Parathyroid adenoma (tissue), 2 donors: Measurements from ENCODE around the gene TACC2.

Experiments
- H2AFZ ChIP-seq: fragments of 300-600 bp; sonication (generic); one replicate; pipeline ENCODE4 v1.7.0; 2017; ENCODE audit warnings: antibody characterized with exemption, mild to moderate bottlenecking
- H3K27ac ChIP-seq: fragments of 300-600 bp; sonication (generic); one replicate; pipeline ENCODE4 v1.7.0; 2017
- H3K27me3 ChIP-seq: fragments of 300-600 bp; sonication (generic); one replicate; pipeline ENCODE4 v1.7.0; 2017; ENCODE audit warnings: low read length; ENCODE audit not compliant: control insufficient read depth, insufficient read depth
- H3K36me3 ChIP-seq: fragments of 300-600 bp; sonication (generic); one replicate; pipeline ENCODE4 v1.7.0; 2017; ENCODE audit warnings: low read length; ENCODE audit not compliant: control insufficient read depth, insufficient read depth
- H3K4me1 ChIP-seq: fragments of 300-600 bp; sonication (generic); one replicate; pipeline ENCODE4 v1.7.0; 2017; ENCODE audit warnings: control low read depth
- H3K4me2 ChIP-seq: fragments of 300-600 bp; sonication (generic); one replicate; pipeline ENCODE4 v1.7.0; 2017; ENCODE audit warnings: low read length
- H3K4me3 ChIP-seq: fragments of 300-600 bp; sonication (generic); one replicate; pipeline ENCODE4 v1.7.0; 2017; ENCODE audit warnings: low read depth, low read length
- H3K79me2 ChIP-seq: fragments of 300-600 bp; sonication (generic); one replicate; pipeline ENCODE4 v1.7.0; 2017; ENCODE audit warnings: control low read depth
- H3K9ac ChIP-seq: fragments of 300-600 bp; sonication (generic); one replicate; pipeline ENCODE4 v1.7.0; 2017; ENCODE audit warnings: mild to moderate bottlenecking
- H3K9me3 ChIP-seq: fragments of 300-600 bp; sonication (generic); one replicate; pipeline ENCODE4 v1.7.0; 2017; ENCODE audit warnings: low read length; ENCODE audit not compliant: control insufficient read depth
- TF ChIP-seq, protein P1 (sequence below): fragments of 300-600 bp; sonication (generic); IDR thresholded peaks from one replicate; pipeline ENCODE4 v1.7.0; 2017; ENCODE audit warnings: antibody characterized with exemption, mild to moderate bottlenecking
- donor health status: primary hyperparathyroidism.

Gene TACC2

DNA sequence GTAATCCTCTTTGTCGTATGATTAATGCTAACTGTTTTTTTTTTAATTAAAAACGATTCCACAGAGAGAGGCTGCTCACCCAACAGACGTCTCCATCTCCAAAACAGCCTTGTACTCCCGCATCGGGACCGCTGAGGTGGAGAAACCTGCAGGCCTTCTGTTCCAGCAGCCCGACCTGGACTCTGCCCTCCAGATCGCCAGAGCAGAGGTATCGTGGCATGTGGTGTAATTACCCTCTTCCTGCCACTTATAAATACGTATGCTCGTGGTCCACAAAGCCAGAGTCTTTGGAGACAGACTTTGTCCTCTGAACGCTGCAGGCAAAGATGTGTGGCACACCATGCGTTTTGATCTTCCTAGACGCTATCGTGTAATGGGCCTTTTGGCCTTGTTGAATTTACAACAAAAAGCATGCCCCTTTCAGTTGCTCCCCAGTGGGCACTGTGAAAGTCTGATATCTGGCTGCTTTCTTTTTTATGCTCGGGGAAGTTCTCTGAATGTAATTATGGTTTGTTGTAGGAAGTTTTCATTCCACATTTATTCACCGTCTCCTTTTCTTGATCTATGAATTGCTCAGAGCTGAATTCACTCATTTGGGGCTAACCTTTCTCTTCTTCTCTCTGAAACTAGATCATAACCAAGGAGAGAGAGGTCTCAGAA lies 248.5 kb downstream of the TACC2 start:
- Histone ChIP-seq H3K9ac (no peak overlapping the region), H3K27ac (no peak overlapping the region), H3K9me3 (no peaks in the 10 kb centered on the region), H3K27me3 (no peaks in the 10 kb centered on the region), H3K4me2 (no peak overlapping the region), H3K36me3 (no peaks in the 10 kb centered on the region), H3K4me3 (no peak overlapping the region), H3K79me2 (no peaks in the 10 kb centered on the region), H3K4me1 (no peaks in the 10 kb centered on the region), H2AFZ (no peak overlapping the region)
- TF ChIP-seq, protein P1, sequence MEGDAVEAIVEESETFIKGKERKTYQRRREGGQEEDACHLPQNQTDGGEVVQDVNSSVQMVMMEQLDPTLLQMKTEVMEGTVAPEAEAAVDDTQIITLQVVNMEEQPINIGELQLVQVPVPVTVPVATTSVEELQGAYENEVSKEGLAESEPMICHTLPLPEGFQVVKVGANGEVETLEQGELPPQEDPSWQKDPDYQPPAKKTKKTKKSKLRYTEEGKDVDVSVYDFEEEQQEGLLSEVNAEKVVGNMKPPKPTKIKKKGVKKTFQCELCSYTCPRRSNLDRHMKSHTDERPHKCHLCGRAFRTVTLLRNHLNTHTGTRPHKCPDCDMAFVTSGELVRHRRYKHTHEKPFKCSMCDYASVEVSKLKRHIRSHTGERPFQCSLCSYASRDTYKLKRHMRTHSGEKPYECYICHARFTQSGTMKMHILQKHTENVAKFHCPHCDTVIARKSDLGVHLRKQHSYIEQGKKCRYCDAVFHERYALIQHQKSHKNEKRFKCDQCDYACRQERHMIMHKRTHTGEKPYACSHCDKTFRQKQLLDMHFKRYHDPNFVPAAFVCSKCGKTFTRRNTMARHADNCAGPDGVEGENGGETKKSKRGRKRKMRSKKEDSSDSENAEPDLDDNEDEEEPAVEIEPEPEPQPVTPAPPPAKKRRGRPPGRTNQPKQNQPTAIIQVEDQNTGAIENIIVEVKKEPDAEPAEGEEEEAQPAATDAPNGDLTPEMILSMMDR: no peak

DNA sequence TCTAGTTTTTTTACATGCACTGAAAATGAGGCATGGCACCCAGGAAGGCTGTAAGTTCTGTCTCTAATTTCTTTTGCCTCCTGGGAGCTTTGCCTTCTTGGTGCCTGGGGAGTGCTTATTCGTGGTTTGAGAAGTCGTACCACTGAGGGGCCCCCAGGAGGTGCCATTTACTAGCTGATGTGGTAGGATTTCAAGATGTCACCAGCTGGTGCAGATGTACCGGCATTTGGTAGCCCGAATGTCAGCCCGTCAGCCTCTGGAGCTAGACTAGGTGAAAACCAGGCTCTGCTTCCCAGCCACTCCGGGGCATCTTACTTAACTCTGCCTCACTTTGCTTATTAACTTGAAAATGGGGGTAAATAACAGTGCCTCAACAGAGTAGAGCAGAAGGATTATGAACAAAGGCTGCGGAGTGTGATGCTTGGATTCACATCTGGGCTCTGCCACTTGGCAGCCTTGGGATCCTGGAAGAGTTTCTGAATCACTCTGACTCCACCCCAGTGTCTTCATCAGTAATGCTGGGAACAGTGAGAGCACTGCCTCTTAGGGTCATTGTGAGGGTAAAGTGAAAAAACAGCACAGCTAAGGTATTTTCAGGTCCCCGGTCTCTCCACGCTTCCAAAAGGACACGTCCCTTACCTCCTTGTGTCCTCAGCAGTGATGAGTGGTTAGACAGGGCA lies 250.8 kb downstream of the TACC2 start:
- no peak overlapping the region for H3K4me3 ChIP-seq
- H3K4me2 ChIP-seq: no peak overlapping the region
- H3K79me2 ChIP-seq: no peaks in the 10 kb centered on the region
- TF ChIP-seq, protein P1: no peak
- H3K36me3 ChIP-seq: no peaks in the 10 kb centered on the region
- H3K9ac ChIP-seq: no peak overlapping the region
- H3K4me1 ChIP-seq: no peaks in the 10 kb centered on the region
- no peaks in the 10 kb centered on the region for H3K9me3 ChIP-seq
- H2AFZ ChIP-seq: no peak overlapping the region
- no peak overlapping the region for H3K27ac ChIP-seq
- H3K27me3 ChIP-seq: no peaks in the 10 kb centered on the region

DNA sequence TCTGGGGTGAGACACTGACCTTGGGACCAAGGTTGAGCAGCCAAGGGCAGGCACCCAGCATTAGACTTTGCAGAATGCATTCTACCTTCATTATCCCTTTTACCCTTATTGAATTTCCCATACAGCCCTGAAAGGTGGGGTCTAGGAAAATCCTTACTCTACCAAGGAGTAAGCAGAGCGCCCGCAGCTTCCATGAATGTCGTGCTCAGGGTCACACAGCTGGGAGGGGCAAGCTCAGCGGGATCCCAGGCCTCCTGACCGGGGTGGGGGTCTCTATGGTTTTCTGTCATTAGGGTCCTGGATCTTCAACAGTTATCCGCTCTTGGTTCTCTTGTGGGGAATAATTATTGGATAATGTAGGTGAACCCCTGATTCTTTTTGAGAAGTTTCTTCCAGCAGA lies 251.4 kb downstream of the TACC2 start:
- no peaks in the 10 kb centered on the region for H3K36me3 ChIP-seq

DNA sequence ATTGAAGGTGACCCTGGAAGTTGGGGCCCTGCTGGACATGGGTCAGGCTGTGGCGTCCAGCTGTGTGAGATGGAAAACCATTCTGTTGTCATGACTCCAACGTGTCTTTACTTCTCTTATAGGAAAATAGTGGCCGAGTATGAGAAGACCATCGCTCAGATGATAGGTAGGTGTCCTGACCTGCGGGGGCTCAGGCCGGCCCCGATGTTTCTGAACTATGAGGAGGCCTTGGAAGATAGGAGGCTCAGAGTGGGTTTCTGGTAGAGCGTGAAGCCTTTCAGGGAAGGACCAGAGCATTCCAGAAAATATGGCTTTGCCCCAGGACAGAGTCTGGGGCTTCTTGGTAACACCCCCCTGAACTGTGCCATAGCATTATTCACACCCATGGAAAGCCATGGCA lies 252.9 kb downstream of the TACC2 start:
- no peak overlapping the region for H3K4me3 ChIP-seq
- no peaks in the 10 kb centered on the region for H3K27me3 ChIP-seq
- H3K36me3 ChIP-seq: no peaks in the 10 kb centered on the region
- H3K4me2 ChIP-seq: no peak overlapping the region
- H3K9ac ChIP-seq: no peak overlapping the region
- H3K4me1 ChIP-seq: no peaks in the 10 kb centered on the region
- H3K9me3 ChIP-seq: no peaks in the 10 kb centered on the region
- H2AFZ ChIP-seq: no peak overlapping the region
- no peak overlapping the region for H3K27ac ChIP-seq
- H3K79me2 ChIP-seq: no peaks in the 10 kb centered on the region
- TF ChIP-seq, protein P1: no peak

More for the DNA sequence above, 251.4 kb downstream of the TACC2 start:
- Histone ChIP-seq H2AFZ (no peak overlapping the region), H3K9me3 (no peaks in the 10 kb centered on the region), H3K27me3 (no peaks in the 10 kb centered on the region), H3K4me3 (no peak overlapping the region), H3K27ac (no peak overlapping the region), H3K4me1 (no peaks in the 10 kb centered on the region), H3K9ac (no peak overlapping the region), H3K4me2 (no peak overlapping the region), H3K79me2 (no peaks in the 10 kb centered on the region)
- TF ChIP-seq, protein P1: no peak

DNA sequence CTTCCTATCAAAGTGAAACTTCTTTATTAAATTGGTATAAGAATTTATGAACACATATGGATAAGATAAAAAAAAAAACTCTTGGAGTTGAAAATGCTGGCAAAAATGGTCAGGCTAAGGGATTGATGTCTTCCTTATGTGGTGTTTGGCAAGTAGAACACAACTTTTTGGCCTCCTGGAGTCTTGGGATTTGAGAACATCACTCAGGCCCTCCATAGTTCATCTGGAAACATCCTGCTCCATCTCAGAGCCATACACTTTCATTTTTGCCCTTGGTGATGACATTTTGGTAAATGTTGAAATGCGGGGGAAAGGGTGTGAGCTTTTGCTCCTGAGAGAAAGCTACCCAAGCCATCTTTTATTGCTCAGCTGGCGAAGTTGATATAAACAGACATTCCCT lies 254.6 kb downstream of the TACC2 start:
- no peaks in the 10 kb centered on the region for H3K36me3 ChIP-seq

More for the DNA sequence above, 254.6 kb downstream of the TACC2 start:
- Histone ChIP-seq H2AFZ (no peak overlapping the region), H3K4me2 (no peak overlapping the region), H3K27me3 (no peaks in the 10 kb centered on the region), H3K4me1 (no peaks in the 10 kb centered on the region), H3K9me3 (no peaks in the 10 kb centered on the region), H3K79me2 (no peaks in the 10 kb centered on the region), H3K4me3 (no peak overlapping the region), H3K9ac (no peak overlapping the region), H3K27ac (no peak overlapping the region)
- TF ChIP-seq, protein P1: no peak
